ENCODE data around the gene TMEM170B. TPM values are rescaled to one million over a fixed set of nuclear protein-coding genes. Genes with fewer than 3 reads are reported as not detected.

The TMEM170B gene
- total RNA-seq, 1 experiment from 2014 or later: 3.9 TPM

DNA sequence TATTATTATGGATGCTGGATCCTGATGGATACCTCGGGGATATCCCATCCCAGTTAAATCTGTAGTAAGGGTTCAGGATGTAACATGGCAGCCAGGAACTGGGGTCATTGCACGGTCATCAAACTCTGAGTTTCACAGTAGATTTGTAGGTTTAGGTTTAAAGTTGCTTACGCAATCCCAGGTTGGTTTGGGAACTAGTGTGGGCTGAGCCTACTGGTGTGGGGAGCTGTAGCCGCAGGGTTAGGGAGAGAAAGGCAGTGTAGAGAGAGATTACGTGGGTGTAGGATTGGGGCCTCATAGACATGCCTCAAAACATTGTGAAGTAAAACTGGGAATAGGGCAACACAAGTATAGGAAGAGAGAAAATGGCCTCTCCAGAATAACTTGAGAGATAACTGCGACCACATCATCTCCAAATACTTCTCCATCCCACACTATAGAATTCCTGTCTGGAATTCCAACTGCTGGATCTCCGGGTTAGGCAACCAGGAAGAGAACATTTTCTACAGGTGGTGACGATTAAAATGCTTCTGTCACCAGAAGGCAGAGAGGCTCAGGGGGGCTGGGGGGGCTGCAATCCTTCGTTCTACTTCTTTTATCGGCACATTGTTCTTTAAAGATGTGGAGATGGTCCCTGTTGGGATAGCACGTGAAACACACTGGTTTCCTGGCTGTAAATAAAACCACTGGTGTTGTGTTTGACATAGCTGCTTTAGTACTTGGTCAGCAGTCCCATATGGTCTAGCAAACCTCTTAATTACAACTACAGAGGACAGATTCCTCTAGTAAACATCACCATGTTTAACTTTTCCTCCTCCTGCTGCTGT, 44.9 kb upstream of the TMEM170B start:
- Histone ChIP-seq H3K4me2 (no peak overlapping the region), H3K4me3 (no peak overlapping the region), H4K20me1 (ENCODE audit: insufficient read depth) (no peaks in the 10 kb centered on the region), H3K27ac (no peak overlapping the region), H3K4me1 (replicated peaks; ENCODE audit: insufficient read depth) (peaks cover 12% of the 10 kb centered on the region), H3K36me3 (ENCODE audit: low read depth) (no peaks in the 10 kb centered on the region), H3F3A (ENCODE audit: insufficient read depth, low read depth) (no peaks in the 10 kb centered on the region; the same call in 1 of the 2 replicates), H3K79me2 (ENCODE audit: low read depth) (no peaks in the 10 kb centered on the region), H2AFZ (no peak overlapping the region), H3K9me2 (ENCODE audit: insufficient read depth) (no peaks in the 10 kb centered on the region), H3K9me3 (ENCODE audit: insufficient read depth, low read depth) (no peaks in the 10 kb centered on the region), H3K27me3 (ENCODE audit: insufficient read depth, low read depth) (no peaks in the 10 kb centered on the region)
- no TSS peak for BruUV-seq (replicated peaks)
- intact Hi-C loops (cut with micrococcal nuclease; ENCODE audit: unreplicated experiment): no loop called here
- DNase-seq: no peak
- POLR2A ChIA-PET (ENCODE audit: unreplicated experiment): interaction anchor here (0.6 kb wide), 1 partner anchor 59 kb away, joined by 5 read pairs; no protein-coding TSS in a partner anchor
- CTCF ChIA-PET: interaction anchor here (0.7 kb wide), 1 partner anchor 126 kb away, joined by 5 read pairs; no protein-coding TSS in a partner anchor
- no peak for TF ChIP-seq EZH2 (IDR thresholded peaks at IDR 0.05; ENCODE audit: low read depth)
- no peak for TF ChIP-seq CTCF (conservative IDR thresholded peaks at IDR 0.05)

DNA sequence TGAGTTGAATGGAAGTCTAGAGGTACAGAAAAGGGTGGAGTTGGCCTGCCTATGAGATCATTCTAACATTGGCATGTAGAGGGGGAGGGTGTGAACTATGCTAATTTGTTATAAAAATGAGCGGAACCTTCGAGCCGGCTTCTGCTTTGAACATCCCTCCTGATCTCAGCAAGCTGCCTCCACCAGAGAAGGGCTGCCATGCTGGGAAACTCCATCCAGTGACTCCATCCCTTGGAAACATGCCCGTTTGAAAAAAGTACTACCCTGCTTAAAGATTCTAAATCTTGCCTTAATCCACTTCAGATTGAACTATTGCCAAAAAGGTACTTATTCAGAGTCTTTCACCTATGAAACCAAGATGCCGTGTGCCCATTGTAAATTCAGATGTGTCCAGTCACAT, 43.6 kb upstream of the TMEM170B start:
- ChIA-PET POLR2A (ENCODE audit: unreplicated experiment) (interaction anchor here (0.7 kb wide), 2 partner anchors 261 to 262 kb away, joined by 5 to 8 read pairs; partner anchors contain the start of gene NEDD9), CTCF (no interaction called here)
- TF ChIP-seq EZH2 (IDR thresholded peaks at IDR 0.05; ENCODE audit: low read depth) (no peak), CTCF (conservative IDR thresholded peaks at IDR 0.05) (no peak)
- Histone ChIP-seq H3K79me2 (ENCODE audit: low read depth) (no peaks in the 10 kb centered on the region), H3K4me2 (no peak overlapping the region), H3K27me3 (ENCODE audit: insufficient read depth, low read depth) (no peaks in the 10 kb centered on the region), H3K27ac (no peak overlapping the region), H3K9me2 (ENCODE audit: insufficient read depth) (no peaks in the 10 kb centered on the region), H3K36me3 (ENCODE audit: low read depth) (no peaks in the 10 kb centered on the region), H3F3A (ENCODE audit: insufficient read depth, low read depth) (no peaks in the 10 kb centered on the region; the same call in 1 of the 2 replicates), H4K20me1 (ENCODE audit: insufficient read depth) (no peaks in the 10 kb centered on the region), H3K4me3 (no peak overlapping the region), H3K4me1 (replicated peaks; ENCODE audit: insufficient read depth) (peaks cover 12% of the 10 kb centered on the region), H2AFZ (no peak overlapping the region), H3K9me3 (ENCODE audit: insufficient read depth, low read depth) (no peaks in the 10 kb centered on the region)
- DNase-seq: no peak
- intact Hi-C loops (cut with micrococcal nuclease; ENCODE audit: unreplicated experiment): loop anchor here (2.0 kb wide), 1 partner anchor 65 kb away; no protein-coding TSS in a partner anchor
- BruUV-seq (replicated peaks): no TSS peak

GRCh38 chr6:11494786-11495564, 42.6 kb upstream of the TMEM170B start:
- intact Hi-C loops (cut with micrococcal nuclease; ENCODE audit: unreplicated experiment): loop anchor here (2.0 kb wide), 1 partner anchor 66 kb away; no protein-coding TSS in a partner anchor
- CTCF ChIA-PET: interaction anchor here (0.5 to 2.3 kb wide), 6 partner anchors 56 to 651 kb away, joined by 3 to 15 read pairs (median 8); partner anchors contain the start of gene NEDD9

More at GRCh38 chr6:11494786-11495564, 42.6 kb upstream of the TMEM170B start:
- no peaks in the 10 kb centered on the region for H3K27me3 ChIP-seq (ENCODE audit: insufficient read depth, low read depth)
- POLR2A ChIA-PET (ENCODE audit: unreplicated experiment): interaction anchor here (0.5 to 1.0 kb wide), 4 partner anchors 81 to 401 kb away, joined by 4 to 12 read pairs (median 6); partner anchors contain the start of genes NEDD9 and SMIM13
- H3K9me3 ChIP-seq (ENCODE audit: insufficient read depth, low read depth): no peaks in the 10 kb centered on the region
- H3K4me3 ChIP-seq: no peak overlapping the region
- H3K36me3 ChIP-seq (ENCODE audit: low read depth): no peaks in the 10 kb centered on the region
- H4K20me1 ChIP-seq (ENCODE audit: insufficient read depth): no peaks in the 10 kb centered on the region
- H3K9me2 ChIP-seq (ENCODE audit: insufficient read depth): no peaks in the 10 kb centered on the region
- no peak overlapping the region for H2AFZ ChIP-seq
- no peak for DNase-seq
- no peaks in the 10 kb centered on the region; the same call in 1 of the 2 replicates for H3F3A ChIP-seq (ENCODE audit: insufficient read depth, low read depth)
- H3K79me2 ChIP-seq (ENCODE audit: low read depth): no peaks in the 10 kb centered on the region
- no peak overlapping the region for H3K4me2 ChIP-seq
- H3K4me1 ChIP-seq (replicated peaks; ENCODE audit: insufficient read depth): peaks cover 12% of the 10 kb centered on the region
- TF ChIP-seq CTCF (conservative IDR thresholded peaks at IDR 0.05): no peak
- no peak for TF ChIP-seq EZH2 (IDR thresholded peaks at IDR 0.05; ENCODE audit: low read depth)
- no peak overlapping the region for H3K27ac ChIP-seq
- BruUV-seq (replicated peaks): no TSS peak

Measured in PC-9 (cell line).